ENCODE measurements around the gene CTNND2. TPM values are rescaled to one million over a fixed set of nuclear protein-coding genes. Genes with fewer than 3 reads are reported as not detected.

CTNND2 gene
- total and polyA plus RNA-seq, 10 donors, result 0.93 to 51.0 (median 21.5) TPM

GRCh38 chr5:11814373-11814772, 89.9 kb downstream of the CTNND2 start:
- 66 to 82% (median 75%) methylated on average over 4 of the region's 4 CpGs for WGBS, 5 donors
- no peaks in the 10 kb centered on the region for H3K4me1 ChIP-seq
- TF ChIP-seq POLR2AphosphoS5 (IDR thresholded peaks at IDR 0.05) (no peak), POLR2A (IDR thresholded peaks at IDR 0.05) (no peak), CTCF (IDR thresholded peaks at IDR 0.05 in 8 of 11, conservative IDR thresholded peaks at IDR 0.05 in 3 of 11) (no peak)
- intact Hi-C loops (cut with DNase I; ENCODE audit: low total_unique reads), result no loop called here
- H3K9me3 ChIP-seq, result peaks cover 0 to 5% (median 0%) of the 10 kb centered on the region in 8 donors
- no peaks in the 10 kb centered on the region for H3K36me3 ChIP-seq
- DNase-seq, result no peak
- H3K27me3 ChIP-seq (replicated peaks in 1 of 7), result no peaks in the 10 kb centered on the region
- no peak overlapping the region for H3K27ac ChIP-seq
- no peak overlapping the region for H3K4me3 ChIP-seq

GRCh38 chr5:11809407-11809806, 94.8 kb downstream of the CTNND2 start:
- DNase-seq, result no peak
- Histone ChIP-seq H3K27me3 (replicated peaks in 1 of 7) (no peaks in the 10 kb centered on the region), H3K4me1 (no peaks in the 10 kb centered on the region), H3K27ac (no peak overlapping the region), H3K36me3 (no peaks in the 10 kb centered on the region), H3K4me3 (no peak overlapping the region), H3K9me3 (peaks cover 0 to 3% (median 0%) of the 10 kb centered on the region in 8 donors)
- WGBS, 5 donors, result 74 to 93% (median 81%) methylated on average over 3 of the region's 3 CpGs
- no peak for TF ChIP-seq POLR2AphosphoS5 (IDR thresholded peaks at IDR 0.05)
- no peak for TF ChIP-seq POLR2A (IDR thresholded peaks at IDR 0.05)
- no peak for TF ChIP-seq CTCF (IDR thresholded peaks at IDR 0.05 in 8 of 11, conservative IDR thresholded peaks at IDR 0.05 in 3 of 11)
- intact Hi-C loops (cut with DNase I; ENCODE audit: low total_unique reads), result no loop called here

GRCh38 chr5:11803436-11803835, 100.8 kb downstream of the CTNND2 start:
- H3K36me3 ChIP-seq, result no peaks in the 10 kb centered on the region
- H3K4me1 ChIP-seq, result no peaks in the 10 kb centered on the region
- H3K27me3 ChIP-seq (replicated peaks in 1 of 7), result no peaks in the 10 kb centered on the region
- no peak overlapping the region for H3K27ac ChIP-seq
- no peak for DNase-seq
- no peaks in the 10 kb centered on the region for H3K9me3 ChIP-seq
- no peak overlapping the region for H3K4me3 ChIP-seq
- TF ChIP-seq POLR2A (IDR thresholded peaks at IDR 0.05), result no peak
- no peak for TF ChIP-seq CTCF (IDR thresholded peaks at IDR 0.05 in 8 of 11, conservative IDR thresholded peaks at IDR 0.05 in 3 of 11)
- TF ChIP-seq POLR2AphosphoS5 (IDR thresholded peaks at IDR 0.05), result no peak
- WGBS, 5 donors, result 61 to 73% (median 68%) methylated on average over 7 of the region's 7 CpGs
- intact Hi-C loops (cut with DNase I; ENCODE audit: low total_unique reads), result no loop called here

- Histone ChIP-seq H3K4me1 (no peaks in the 10 kb centered on the region), H3K27me3 (replicated peaks in 1 of 7) (no peaks in the 10 kb centered on the region), H3K9me3 (peaks cover 0 to 2% (median 0%) of the 10 kb centered on the region in 8 donors), H3K36me3 (no peaks in the 10 kb centered on the region), H3K27ac (no peak overlapping the region), H3K4me3 (no peak overlapping the region)
- TF ChIP-seq CTCF (IDR thresholded peaks at IDR 0.05 in 8 of 11, conservative IDR thresholded peaks at IDR 0.05 in 3 of 11) (no peak), POLR2A (IDR thresholded peaks at IDR 0.05) (no peak), POLR2AphosphoS5 (IDR thresholded peaks at IDR 0.05) (no peak)
- no peak for DNase-seq
- intact Hi-C loops (cut with DNase I; ENCODE audit: low total_unique reads), result no loop called here
- WGBS, 5 donors, result 87 to 97% (median 91%) methylated on average over 2 of the region's 2 CpGs
Observed at GRCh38 chr5:11801061-11801460, 103.2 kb downstream of the CTNND2 start.
